Endothelial cell of umbilical vein (primary cell): ENCODE data around the gene PDGFRA.

Source experiments
- EZH2 ChIP-seq: IDR thresholded peaks from 2 replicates; pipeline ENCODE4 v1.6.1; 2012; ENCODE audit warnings: borderline replicate concordance, low read depth, mild to moderate bottlenecking, moderate library complexity, low read length, inconsistent platforms; ENCODE audit not compliant: severe bottlenecking
- GATA2 ChIP-seq: IDR thresholded peaks from 2 replicates; pipeline ENCODE4 v1.7.0; 2011; ENCODE audit warnings: low read depth, mild to moderate bottlenecking, moderate library complexity, mixed read lengths, low read length; ENCODE audit not compliant: insufficient read length, insufficient read depth
- JUN ChIP-seq: IDR thresholded peaks from 2 replicates; pipeline ENCODE4 v1.6.1; 2011; ENCODE audit warnings: borderline replicate concordance, low read depth; ENCODE audit not compliant: insufficient read length, insufficient read depth
- MYC ChIP-seq: IDR thresholded peaks from one replicate; pipeline ENCODE4 v1.6.1; 2011; ENCODE audit warnings: mild to moderate bottlenecking, low read depth, low read length
- POLR2A ChIP-seq: IDR thresholded peaks from 2 replicates; pipeline ENCODE4 v1.6.1; 2012; ENCODE audit warnings: low read depth, mild to moderate bottlenecking, control low read depth, low read length
- POLR2AphosphoS5 ChIP-seq: IDR thresholded peaks from 2 replicates; pipeline ENCODE4 v1.6.1; 2012; ENCODE audit warnings: low read depth, mild to moderate bottlenecking, control low read depth, low read length, moderate library complexity; ENCODE audit not compliant: insufficient read depth
- TF ChIP-seq, protein P1 (sequence below), 2 donors: IDR thresholded peaks; 1 replicate in 1 of 2; 2 replicates in 1 of 2; pipeline ENCODE4 v1.5.1; 2011; ENCODE audit warnings: low read length in 2 of 2, mild to moderate bottlenecking in 2 of 2, moderate library complexity in 2 of 2, control low read depth in 1 of 2, inconsistent platforms in 1 of 2, low read depth in 1 of 2; ENCODE audit not compliant: insufficient read depth in 1 of 2; ENCODE audit errors: extremely low read depth in 1 of 2
- TF ChIP-seq, protein P2 (sequence below): IDR thresholded peaks from 2 replicates; pipeline ENCODE4 v1.6.1; 2011; ENCODE audit not compliant: insufficient read depth, insufficient read length

DNA sequence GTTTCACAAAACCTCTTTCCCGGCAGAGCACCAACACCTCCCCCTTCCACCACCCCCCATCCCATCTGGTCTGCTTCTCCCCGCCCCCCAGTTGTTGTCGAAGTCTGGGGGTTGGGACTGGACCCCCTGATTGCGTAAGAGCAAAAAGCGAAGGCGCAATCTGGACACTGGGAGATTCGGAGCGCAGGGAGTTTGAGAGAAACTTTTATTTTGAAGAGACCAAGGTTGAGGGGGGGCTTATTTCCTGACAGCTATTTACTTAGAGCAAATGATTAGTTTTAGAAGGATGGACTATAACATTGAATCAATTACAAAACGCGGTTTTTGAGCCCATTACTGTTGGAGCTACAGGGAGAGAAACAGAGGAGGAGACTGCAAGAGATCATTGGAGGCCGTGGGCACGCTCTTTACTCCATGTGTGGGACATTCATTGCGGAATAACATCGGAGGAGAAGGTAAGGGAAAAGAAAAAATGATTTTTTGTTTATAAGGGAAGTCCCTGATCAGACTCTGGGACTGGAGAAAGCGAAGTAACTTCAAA is at the start of gene PDGFRA:
- no peak for TF ChIP-seq MYC
- TF ChIP-seq POLR2AphosphoS5, result no peak
- TF ChIP-seq, protein P1, sequence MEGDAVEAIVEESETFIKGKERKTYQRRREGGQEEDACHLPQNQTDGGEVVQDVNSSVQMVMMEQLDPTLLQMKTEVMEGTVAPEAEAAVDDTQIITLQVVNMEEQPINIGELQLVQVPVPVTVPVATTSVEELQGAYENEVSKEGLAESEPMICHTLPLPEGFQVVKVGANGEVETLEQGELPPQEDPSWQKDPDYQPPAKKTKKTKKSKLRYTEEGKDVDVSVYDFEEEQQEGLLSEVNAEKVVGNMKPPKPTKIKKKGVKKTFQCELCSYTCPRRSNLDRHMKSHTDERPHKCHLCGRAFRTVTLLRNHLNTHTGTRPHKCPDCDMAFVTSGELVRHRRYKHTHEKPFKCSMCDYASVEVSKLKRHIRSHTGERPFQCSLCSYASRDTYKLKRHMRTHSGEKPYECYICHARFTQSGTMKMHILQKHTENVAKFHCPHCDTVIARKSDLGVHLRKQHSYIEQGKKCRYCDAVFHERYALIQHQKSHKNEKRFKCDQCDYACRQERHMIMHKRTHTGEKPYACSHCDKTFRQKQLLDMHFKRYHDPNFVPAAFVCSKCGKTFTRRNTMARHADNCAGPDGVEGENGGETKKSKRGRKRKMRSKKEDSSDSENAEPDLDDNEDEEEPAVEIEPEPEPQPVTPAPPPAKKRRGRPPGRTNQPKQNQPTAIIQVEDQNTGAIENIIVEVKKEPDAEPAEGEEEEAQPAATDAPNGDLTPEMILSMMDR (IDR thresholded peaks at IDR 0.05; ENCODE audit: extremely low read depth in 1 of 2, insufficient read depth in 1 of 2, low read depth in 1 of 2, low read length in 2 of 2), result no peak
- no peak for TF ChIP-seq POLR2A
- TF ChIP-seq GATA2, result no peak
- no peak for TF ChIP-seq JUN
- TF ChIP-seq EZH2, result no peak
- TF ChIP-seq, protein P2, sequence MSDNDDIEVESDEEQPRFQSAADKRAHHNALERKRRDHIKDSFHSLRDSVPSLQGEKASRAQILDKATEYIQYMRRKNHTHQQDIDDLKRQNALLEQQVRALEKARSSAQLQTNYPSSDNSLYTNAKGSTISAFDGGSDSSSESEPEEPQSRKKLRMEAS, result no peak
